Vagina (tissue), 2 donors: Measurements from ENCODE around the gene ERAS. TPM values are rescaled to one million over a fixed set of nuclear protein-coding genes. Genes with fewer than 3 reads are reported as not detected.
"Not testable (repeated sequence)": the region's sequence is repeated elsewhere in the genome, so short reads cannot be mapped to it uniquely, and the experiment has no call there.

Source experiments
- DNase-seq, 2 donors: peaks; one replicate each; pipeline ENCODE4 v3.0.0-alpha.2; 2017; ENCODE audit errors: extremely low spot score in 2 of 2
- H3K27ac ChIP-seq: fragments of 200-600 bp; sonication (generic); one replicate; pipeline ENCODE4 v1.5.1; 2019
- H3K27me3 ChIP-seq: fragments of 200-600 bp; sonication (generic); one replicate; pipeline ENCODE4 v1.5.1; 2019
- H3K36me3 ChIP-seq, 2 donors: fragments of 200-600 bp; sonication (generic); one replicate each; pipeline ENCODE4 v1.5.1; 2017 to 2019
- H3K4me1 ChIP-seq: fragments of 200-600 bp; sonication (generic); one replicate; pipeline ENCODE4 v1.5.1; 2019
- H3K4me3 ChIP-seq, 2 donors: fragments of 200-600 bp; sonication (generic); 1 replicate in 1 of 2; 2 replicates in 1 of 2; pipeline ENCODE4 v1.5.1; 2016 to 2019
- H3K9me3 ChIP-seq: fragments of 200-600 bp; sonication (generic); one replicate; pipeline ENCODE4 v1.5.1; 2019
- CTCF ChIP-seq, 3 experiments: fragments of 450-650 bp in 2 of 3; fragments of 200-600 bp in 1 of 3; sonication (generic) in 1 of 3; IDR thresholded peaks; one replicate each; pipeline ENCODE4 v1.5.1; 2017 to 2019; ENCODE audit warnings: antibody characterized with exemption in 3 of 3, mild to moderate bottlenecking in 2 of 3, moderate library complexity in 2 of 3
- POLR2A ChIP-seq, 2 donors: fragments of 450-650 bp; IDR thresholded peaks; one replicate each; pipeline ENCODE4 v1.6.1; 2017; ENCODE audit warnings: antibody characterized with exemption in 2 of 2, mild to moderate bottlenecking in 2 of 2, moderate library complexity in 2 of 2
- POLR2AphosphoS5 ChIP-seq, 2 donors: sonication (generic); formaldehyde crosslinking; IDR thresholded peaks; one replicate each; pipeline ENCODE4 v1.9.0; 2017; ENCODE audit warnings: antibody characterized with exemption in 2 of 2, mild to moderate bottlenecking in 2 of 2, low read depth in 1 of 2; ENCODE audit not compliant: insufficient read depth in 1 of 2
- intact Hi-C: fragments of 100-400 bp; cut with DNase I; formaldehyde crosslinking; loops from one replicate; pipeline ENCODE4 v1.15.1; 2023
- total RNA-seq: library from RNA; depleted of rRNA; stranded (reverse); fragments of >200 nt; gene quantifications from one replicate; pipeline ENCODE4 v1.2.3, GENCODE V29; 2016

Gene ERAS
- total RNA-seq, 1 donor from 2014 or later, result not detected

GRCh38 chrX:48816014-48816810 lies 10.1 kb upstream of the ERAS start:
- TF ChIP-seq POLR2AphosphoS5 (IDR thresholded peaks at IDR 0.05; ENCODE audit: insufficient read depth in 1 of 2, low read depth in 1 of 2) (no peak), POLR2A (IDR thresholded peaks at IDR 0.05) (no peak), CTCF (IDR thresholded peaks at IDR 0.05) (no peak)
- Histone ChIP-seq H3K4me1 (no peaks in the 10 kb centered on the region), H3K9me3 (no peaks in the 10 kb centered on the region), H3K36me3 (peaks cover 0 to 14% of the 10 kb centered on the region in 2 donors), H3K27ac (no peak overlapping the region), H3K4me3 (no peak overlapping the region), H3K27me3 (no peaks in the 10 kb centered on the region)
- intact Hi-C loops, result no loop called here
- no peak for DNase-seq

GRCh38 chrX:48818098-48818497 lies 8.2 kb upstream of the ERAS start:
- DNase-seq, result no peak
- Histone ChIP-seq H3K9me3 (no peaks in the 10 kb centered on the region), H3K4me1 (no peaks in the 10 kb centered on the region), H3K27me3 (no peaks in the 10 kb centered on the region), H3K27ac (no peak overlapping the region), H3K4me3 (no peak overlapping the region), H3K36me3 (peaks cover 0 to 15% of the 10 kb centered on the region in 2 donors)
- no peak for TF ChIP-seq CTCF (IDR thresholded peaks at IDR 0.05)
- no peak for TF ChIP-seq POLR2AphosphoS5 (IDR thresholded peaks at IDR 0.05; ENCODE audit: insufficient read depth in 1 of 2, low read depth in 1 of 2)
- no peak for TF ChIP-seq POLR2A (IDR thresholded peaks at IDR 0.05)
- intact Hi-C loops, result no loop called here

- Histone ChIP-seq H3K27me3 (no peaks in the 10 kb centered on the region), H3K4me3 (no peak overlapping the region), H3K27ac (no peak overlapping the region), H3K36me3 (peaks cover 0 to 23% of the 10 kb centered on the region in 2 donors), H3K4me1 (no peaks in the 10 kb centered on the region), H3K9me3 (no peaks in the 10 kb centered on the region)
- TF ChIP-seq POLR2A (IDR thresholded peaks at IDR 0.05), result no peak
- DNase-seq, result no peak
- intact Hi-C loops, result no loop called here
These were observed 7.4 kb upstream of the ERAS start for GRCh38 chrX:48818866-48819265.

GRCh38 chrX:48819394-48819793 lies 6.9 kb upstream of the ERAS start:
- intact Hi-C loops, H3K27me3 ChIP-seq: not testable (repeated sequence)

GRCh38 chrX:48823053-48823452 lies 3.3 kb upstream of the ERAS start:
- no peak overlapping the region for H3K4me3 ChIP-seq
- no peak overlapping the region for H3K27ac ChIP-seq
- no peak for DNase-seq
- intact Hi-C loops, result no loop called here
- TF ChIP-seq POLR2A (IDR thresholded peaks at IDR 0.05) (no peak), CTCF (IDR thresholded peaks at IDR 0.05) (no peak), POLR2AphosphoS5 (IDR thresholded peaks at IDR 0.05; ENCODE audit: insufficient read depth in 1 of 2, low read depth in 1 of 2) (no peak)
- no peaks in the 10 kb centered on the region for H3K4me1 ChIP-seq
- no peaks in the 10 kb centered on the region for H3K9me3 ChIP-seq
- peaks cover 0 to 11% of the 10 kb centered on the region in 2 donors for H3K36me3 ChIP-seq
- H3K27me3 ChIP-seq, result no peaks in the 10 kb centered on the region

More at GRCh38 chrX:48819394-48819793, 6.9 kb upstream of the ERAS start:
- H3K27ac ChIP-seq, H3K4me3 ChIP-seq, H3K4me1 ChIP-seq, H3K9me3 ChIP-seq, DNase-seq: not testable (repeated sequence)
- H3K36me3 ChIP-seq, result peaks cover 0 to 24% of the 10 kb centered on the region in 2 donors

GRCh38 chrX:48824066-48824465 lies 2.2 kb upstream of the ERAS start:
- no peak overlapping the region for H3K27ac ChIP-seq
- no peak for DNase-seq
- no peak overlapping the region for H3K4me3 ChIP-seq
- TF ChIP-seq CTCF (IDR thresholded peaks at IDR 0.05) (no peak), POLR2AphosphoS5 (IDR thresholded peaks at IDR 0.05; ENCODE audit: insufficient read depth in 1 of 2, low read depth in 1 of 2) (no peak), POLR2A (IDR thresholded peaks at IDR 0.05) (no peak)
- intact Hi-C loops, result no loop called here
- no peaks in the 10 kb centered on the region for H3K4me1 ChIP-seq
- H3K9me3 ChIP-seq, result no peaks in the 10 kb centered on the region
- peaks cover 0 to 11% of the 10 kb centered on the region in 2 donors for H3K36me3 ChIP-seq
- no peaks in the 10 kb centered on the region for H3K27me3 ChIP-seq
